Spleen (tissue), 7 donors: ENCODE results near the gene HPSE2.

Source experiments
- POLR2A ChIP-seq, 3 donors: fragments of 450-650 bp; IDR thresholded peaks; one replicate each; pipeline ENCODE4 v1.5.1; 2017; ENCODE audit warnings: antibody characterized with exemption in 3 of 3, mild to moderate bottlenecking in 1 of 3
- POLR2AphosphoS5 ChIP-seq, 3 donors: sonication (generic); formaldehyde crosslinking; IDR thresholded peaks; one replicate each; pipeline ENCODE4 v1.5.1; 2017; ENCODE audit warnings: antibody characterized with exemption in 3 of 3
- TF ChIP-seq, protein P1 (sequence below), 11 experiments: fragments of 200-600 bp in 7 of 11; fragments of 450-650 bp in 4 of 11; sonication (generic) in 4 of 11; IDR thresholded peaks in 8 of 11; conservative IDR thresholded peaks in 3 of 11; 1 replicate in 7 of 11; 2 replicates in 4 of 11; pipeline versions ENCODE4 v1.4.0 to v1.8.0; 2016 to 2021; ENCODE audit warnings: antibody characterized with exemption in 11 of 11, inconsistent platforms in 4 of 11, mild to moderate bottlenecking in 1 of 11
- donor health status: DM: no; HTN: no; CAD: no; lungs with moderate emphysema.
- donor health status: DM: no; HTN: no; CAD: no.
- donor health status: DM: no; HTN: no; CAD: no.

DNA sequence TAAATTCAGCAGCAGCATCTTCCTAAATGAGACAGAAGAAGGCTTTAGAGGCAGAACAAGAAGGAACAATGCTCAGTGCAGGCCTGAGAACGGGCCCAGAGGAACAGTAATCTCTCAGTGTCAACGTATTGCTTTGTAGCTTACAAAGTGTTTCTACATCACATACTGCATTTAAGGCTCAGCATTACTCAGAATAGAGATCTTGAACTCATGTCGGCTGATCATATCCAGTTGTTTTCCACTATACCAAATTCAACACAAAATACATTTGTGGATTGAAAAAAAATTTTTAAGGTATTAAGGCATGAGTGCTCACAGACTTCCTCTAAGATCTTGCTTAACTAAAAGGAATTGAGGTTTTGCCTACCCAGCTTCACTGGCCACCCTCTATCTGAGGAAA, 325.1 kb downstream of the HPSE2 start:
- TF ChIP-seq POLR2A (IDR thresholded peaks at IDR 0.05) (no peak), POLR2AphosphoS5 (IDR thresholded peaks at IDR 0.05) (no peak)
- TF ChIP-seq, protein P1, sequence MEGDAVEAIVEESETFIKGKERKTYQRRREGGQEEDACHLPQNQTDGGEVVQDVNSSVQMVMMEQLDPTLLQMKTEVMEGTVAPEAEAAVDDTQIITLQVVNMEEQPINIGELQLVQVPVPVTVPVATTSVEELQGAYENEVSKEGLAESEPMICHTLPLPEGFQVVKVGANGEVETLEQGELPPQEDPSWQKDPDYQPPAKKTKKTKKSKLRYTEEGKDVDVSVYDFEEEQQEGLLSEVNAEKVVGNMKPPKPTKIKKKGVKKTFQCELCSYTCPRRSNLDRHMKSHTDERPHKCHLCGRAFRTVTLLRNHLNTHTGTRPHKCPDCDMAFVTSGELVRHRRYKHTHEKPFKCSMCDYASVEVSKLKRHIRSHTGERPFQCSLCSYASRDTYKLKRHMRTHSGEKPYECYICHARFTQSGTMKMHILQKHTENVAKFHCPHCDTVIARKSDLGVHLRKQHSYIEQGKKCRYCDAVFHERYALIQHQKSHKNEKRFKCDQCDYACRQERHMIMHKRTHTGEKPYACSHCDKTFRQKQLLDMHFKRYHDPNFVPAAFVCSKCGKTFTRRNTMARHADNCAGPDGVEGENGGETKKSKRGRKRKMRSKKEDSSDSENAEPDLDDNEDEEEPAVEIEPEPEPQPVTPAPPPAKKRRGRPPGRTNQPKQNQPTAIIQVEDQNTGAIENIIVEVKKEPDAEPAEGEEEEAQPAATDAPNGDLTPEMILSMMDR (IDR thresholded peaks at IDR 0.05 in 8 of 11, conservative IDR thresholded peaks at IDR 0.05 in 3 of 11): no peak
